VCaP (cell line): ENCODE measurements around the gene VWA8.

ENCODE experiments used
- H3K27ac ChIP-seq: fragments of 450-650 bp; 2 replicates; pipeline ENCODE4 v1.5.1; 2017
- TF ChIP-seq, protein P1 (sequence below): fragments of 450-650 bp; conservative IDR thresholded peaks from 2 replicates; pipeline ENCODE4 v1.5.1; 2017; ENCODE audit warnings: mild to moderate bottlenecking, moderate library complexity

Gene VWA8

DNA sequence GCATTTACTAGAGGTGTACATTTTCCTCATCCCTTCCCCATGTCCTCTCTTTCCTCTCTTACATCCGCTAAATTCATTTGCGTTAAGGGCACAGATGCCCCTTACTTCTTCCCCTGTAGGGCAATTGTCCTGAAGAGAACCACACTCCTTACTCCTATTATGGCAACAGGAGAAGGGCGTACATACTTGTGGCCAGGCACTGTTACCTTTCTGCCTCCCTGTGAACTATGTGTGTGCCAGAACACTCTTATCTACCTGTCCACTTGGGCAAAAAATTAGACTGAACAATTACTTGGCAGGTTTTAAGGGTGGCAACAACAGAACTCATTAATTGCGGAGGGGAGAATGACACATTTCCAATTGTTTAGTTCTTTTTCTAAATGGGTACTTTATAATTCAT lies 351.1 kb downstream of the VWA8 start:
- H3K27ac ChIP-seq: no peak overlapping the region
- TF ChIP-seq, protein P1, sequence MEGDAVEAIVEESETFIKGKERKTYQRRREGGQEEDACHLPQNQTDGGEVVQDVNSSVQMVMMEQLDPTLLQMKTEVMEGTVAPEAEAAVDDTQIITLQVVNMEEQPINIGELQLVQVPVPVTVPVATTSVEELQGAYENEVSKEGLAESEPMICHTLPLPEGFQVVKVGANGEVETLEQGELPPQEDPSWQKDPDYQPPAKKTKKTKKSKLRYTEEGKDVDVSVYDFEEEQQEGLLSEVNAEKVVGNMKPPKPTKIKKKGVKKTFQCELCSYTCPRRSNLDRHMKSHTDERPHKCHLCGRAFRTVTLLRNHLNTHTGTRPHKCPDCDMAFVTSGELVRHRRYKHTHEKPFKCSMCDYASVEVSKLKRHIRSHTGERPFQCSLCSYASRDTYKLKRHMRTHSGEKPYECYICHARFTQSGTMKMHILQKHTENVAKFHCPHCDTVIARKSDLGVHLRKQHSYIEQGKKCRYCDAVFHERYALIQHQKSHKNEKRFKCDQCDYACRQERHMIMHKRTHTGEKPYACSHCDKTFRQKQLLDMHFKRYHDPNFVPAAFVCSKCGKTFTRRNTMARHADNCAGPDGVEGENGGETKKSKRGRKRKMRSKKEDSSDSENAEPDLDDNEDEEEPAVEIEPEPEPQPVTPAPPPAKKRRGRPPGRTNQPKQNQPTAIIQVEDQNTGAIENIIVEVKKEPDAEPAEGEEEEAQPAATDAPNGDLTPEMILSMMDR: no peak

DNA sequence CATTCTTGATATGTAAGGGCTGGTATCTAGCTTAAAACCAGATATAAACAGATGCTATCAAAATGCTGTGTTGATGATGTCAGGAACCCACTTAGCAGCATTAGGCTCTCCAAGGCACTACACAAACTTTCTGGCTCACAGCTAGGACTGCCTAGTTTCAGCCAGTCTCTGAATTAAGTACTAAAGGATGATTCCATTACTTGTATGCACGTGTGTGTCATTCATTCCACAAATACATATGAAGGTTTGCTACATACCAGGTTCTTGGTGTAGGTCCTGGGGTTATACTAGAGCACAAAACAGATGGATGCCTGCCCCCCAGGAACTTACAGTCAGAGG lies 352.1 kb downstream of the VWA8 start:
- TF ChIP-seq, protein P1: no peak
- H3K27ac ChIP-seq: no peak overlapping the region

DNA sequence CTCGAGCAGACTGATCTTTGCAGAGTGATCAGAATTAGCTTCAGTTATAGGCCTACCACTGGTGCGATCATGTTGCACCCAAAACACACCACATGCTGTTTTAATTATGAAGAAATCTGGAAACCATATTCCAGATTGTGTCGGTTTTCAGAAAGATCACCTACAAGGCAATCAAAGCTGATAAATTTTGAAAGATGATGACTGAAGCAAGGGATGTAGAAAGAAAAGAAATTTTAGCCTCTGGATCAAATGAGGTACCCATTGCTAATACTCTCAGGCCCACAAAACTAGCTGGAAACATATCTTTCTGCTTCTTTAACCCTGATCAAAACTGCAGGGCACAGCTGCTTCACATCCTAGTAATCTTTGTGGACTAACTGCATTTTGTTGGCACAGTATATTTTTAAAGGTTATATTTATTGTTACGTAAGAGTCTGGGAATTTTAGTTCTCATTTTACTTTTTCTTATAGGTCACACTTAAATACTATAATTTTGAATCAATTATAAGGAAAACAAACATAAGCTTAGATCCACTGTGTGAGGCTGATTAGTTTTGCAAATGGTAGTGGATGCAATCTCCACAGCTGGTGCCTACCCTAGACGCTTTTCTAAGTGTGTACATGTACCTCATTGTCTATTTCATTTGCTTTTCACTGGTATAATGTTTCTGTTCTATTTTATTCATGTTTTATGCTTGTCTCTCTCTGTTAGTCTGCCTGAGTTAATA lies 352.6 kb downstream of the VWA8 start:
- H3K27ac ChIP-seq: no peak overlapping the region
- TF ChIP-seq, protein P1: no peak

DNA sequence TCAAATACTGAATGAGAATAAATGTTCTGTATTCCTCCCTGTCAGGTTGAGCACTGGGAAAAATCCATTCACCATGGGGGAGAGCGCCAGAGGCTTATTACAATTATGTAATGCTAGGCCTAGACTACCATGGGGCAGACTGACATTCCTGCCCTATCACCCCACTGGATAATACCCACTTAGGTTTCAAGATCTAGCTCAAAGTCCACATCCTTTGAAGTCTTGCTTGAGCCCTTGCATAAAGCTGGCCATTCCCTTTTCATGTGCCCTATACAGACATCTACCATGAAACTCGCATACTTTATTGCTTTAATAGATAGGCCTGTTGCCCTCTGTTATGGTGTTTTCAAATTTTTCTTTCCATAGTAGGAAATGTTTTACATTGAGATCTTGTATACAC lies 354.3 kb downstream of the VWA8 start:
- TF ChIP-seq, protein P1: no peak
- H3K27ac ChIP-seq: no peak overlapping the region

DNA sequence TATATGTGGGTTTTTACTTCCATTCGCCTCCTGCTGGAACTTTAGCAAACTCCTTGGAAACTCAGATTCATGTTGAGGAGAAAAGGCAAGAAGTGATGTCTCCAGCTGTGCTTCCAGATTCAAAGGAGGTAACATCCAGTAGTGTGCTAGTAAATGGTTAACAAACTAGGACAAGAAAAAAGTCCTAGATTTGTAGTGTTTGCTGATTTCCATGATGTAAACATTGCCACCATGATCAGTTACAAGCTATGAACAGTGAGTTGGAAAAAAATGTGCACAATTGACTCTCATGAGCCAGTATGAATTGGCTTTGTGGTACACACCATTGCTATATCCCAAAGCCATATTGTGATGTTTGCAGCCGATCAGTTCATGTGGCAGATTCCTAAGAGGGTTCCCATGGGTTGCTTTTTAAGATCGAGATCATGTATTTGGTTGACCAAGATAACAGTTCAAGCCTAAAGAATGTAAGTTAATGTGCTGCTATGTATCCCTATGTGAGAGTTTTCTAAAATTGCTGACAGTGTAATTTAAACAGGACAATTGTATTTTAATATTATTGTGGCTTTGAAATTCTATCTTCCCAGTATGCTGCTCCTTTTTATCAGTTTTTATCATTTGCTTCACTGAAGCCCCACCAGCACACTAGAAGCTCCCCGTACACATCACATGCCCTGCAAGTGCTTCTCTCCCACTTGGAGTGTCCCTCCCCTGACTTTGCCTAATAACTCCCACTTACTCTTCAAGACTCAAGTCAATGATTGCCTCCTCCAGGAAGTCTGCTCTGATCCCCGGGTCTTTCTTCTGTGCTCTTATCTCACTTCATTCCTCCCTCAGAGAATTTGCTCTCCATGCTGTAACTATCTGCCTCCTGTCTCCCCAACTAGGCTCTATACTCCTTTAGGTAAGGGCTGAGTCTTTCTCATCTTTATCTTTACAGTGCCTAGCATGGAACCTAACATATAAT lies 355.3 kb downstream of the VWA8 start:
- TF ChIP-seq, protein P1: no peak
- no peak overlapping the region for H3K27ac ChIP-seq

DNA sequence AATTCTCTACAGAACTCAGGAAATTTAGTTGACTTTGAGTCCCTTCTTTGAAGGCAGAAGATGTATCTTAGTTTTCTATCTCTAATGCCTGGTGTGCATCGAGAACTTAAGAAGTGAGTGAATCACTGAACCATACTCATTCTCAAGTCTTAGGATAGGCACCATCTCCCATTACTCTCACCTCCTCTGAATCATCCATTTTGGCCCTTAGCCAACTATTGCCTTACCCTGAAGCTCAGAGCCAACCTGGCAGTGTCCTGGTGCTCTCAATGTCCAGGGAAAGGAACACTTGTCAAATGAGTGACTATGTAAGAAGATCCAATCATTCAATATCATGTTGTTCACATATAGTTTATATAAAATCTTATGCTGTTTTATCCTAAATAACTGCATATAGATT lies 357.0 kb downstream of the VWA8 start:
- TF ChIP-seq, protein P1: no peak
- no peak overlapping the region for H3K27ac ChIP-seq

DNA sequence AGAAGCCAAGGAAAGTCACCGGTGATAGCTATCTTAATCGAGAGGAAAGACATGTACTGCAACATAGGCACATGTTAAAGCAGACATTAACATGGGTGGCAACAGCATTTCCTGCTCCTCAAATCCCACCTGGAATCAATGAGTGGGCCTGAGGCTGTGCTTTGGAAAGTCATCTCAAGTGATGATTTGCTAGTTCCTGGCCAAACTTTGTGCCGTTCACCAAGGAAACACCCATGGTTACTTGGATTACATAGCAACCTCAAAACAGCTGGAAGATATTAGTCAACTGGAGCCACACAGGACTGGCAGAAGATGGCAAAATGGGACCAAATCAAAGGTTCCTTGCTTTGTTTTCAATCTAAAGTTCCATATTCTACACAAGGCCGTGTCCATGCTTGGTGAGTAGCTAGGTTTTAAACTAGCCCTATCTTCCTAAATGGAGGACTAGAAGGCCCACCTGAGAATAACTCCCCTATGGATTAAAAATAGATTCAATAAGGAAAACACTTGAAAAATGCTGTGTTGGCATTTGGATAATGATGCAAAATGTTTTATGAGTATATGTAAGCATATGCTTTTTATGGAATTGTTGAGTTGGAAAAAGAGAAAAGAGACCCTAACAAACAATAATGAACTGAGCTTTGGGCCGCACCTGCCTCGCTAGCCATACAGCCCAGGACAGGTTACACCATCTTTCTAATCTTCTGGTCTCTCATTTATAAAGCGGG lies 359.0 kb downstream of the VWA8 start:
- H3K27ac ChIP-seq: no peak overlapping the region

More for the DNA sequence above, 359.0 kb downstream of the VWA8 start:
- TF ChIP-seq, protein P1: no peak
